HG03280 (cell line): ENCODE measurements around the gene BNC1.
"Not testable (repeated sequence)": the region's sequence is repeated elsewhere in the genome, so short reads cannot be mapped to it uniquely, and the experiment has no call there.

Experiments
- ATAC-seq: cut with Tn5 transposase; IDR thresholded peaks from one replicate; pipeline ENCODE4 v1.9.1; 2021; ENCODE audit warnings: mild to moderate bottlenecking, moderate library complexity; ENCODE audit not compliant: unreplicated experiment

The BNC1 gene

GRCh38 chr15:83295417-83295816 is 11.0 kb upstream of the BNC1 start:
- no peak for ATAC-seq

GRCh38 chr15:83293201-83293600 is 8.7 kb upstream of the BNC1 start:
- no peak for ATAC-seq

GRCh38 chr15:83292317-83292716 is 7.9 kb upstream of the BNC1 start:
- ATAC-seq: no peak

- ATAC-seq: no peak
Measured at GRCh38 chr15:83290236-83290635, 5.8 kb upstream of the BNC1 start.

GRCh38 chr15:83289160-83289559 is 4.7 kb upstream of the BNC1 start:
- ATAC-seq: no peak

GRCh38 chr15:83288381-83288801 is 3.9 kb upstream of the BNC1 start:
- ATAC-seq: no peak

GRCh38 chr15:83287541-83288027 is 3.1 kb upstream of the BNC1 start:
- ATAC-seq: no peak

- ATAC-seq: no peak
Measured at GRCh38 chr15:83285979-83286553, 1.6 kb upstream of the BNC1 start.

GRCh38 chr15:83285284-83285978 is 967 bp upstream of the BNC1 start:
- ATAC-seq: no peak

- ATAC-seq: no peak
Measured at GRCh38 chr15:83283813-83284558, 478 bp downstream of the BNC1 start.

- no peak for ATAC-seq
Measured at GRCh38 chr15:83283138-83283812, 1.2 kb downstream of the BNC1 start.

- ATAC-seq: no peak
Measured at GRCh38 chr15:83282776-83283137, 1.7 kb downstream of the BNC1 start.

- no peak for ATAC-seq
Measured at GRCh38 chr15:83282141-83282540, 2.3 kb downstream of the BNC1 start.

GRCh38 chr15:83278191-83278590 is 6.3 kb downstream of the BNC1 start:
- no peak for ATAC-seq

GRCh38 chr15:83276661-83277060 is 7.8 kb downstream of the BNC1 start:
- no peak for ATAC-seq

- ATAC-seq: no peak
Measured at GRCh38 chr15:83275412-83275811, 9.1 kb downstream of the BNC1 start.

GRCh38 chr15:83270176-83270575 is 14.3 kb downstream of the BNC1 start:
- no peak for ATAC-seq

- no peak for ATAC-seq
Measured at GRCh38 chr15:83268147-83268546, 16.3 kb downstream of the BNC1 start.

- no peak for ATAC-seq
Measured at GRCh38 chr15:83262594-83263315, 21.7 kb downstream of the BNC1 start.

GRCh38 chr15:83262181-83262580 is 22.3 kb downstream of the BNC1 start:
- ATAC-seq: not testable (repeated sequence)

GRCh38 chr15:83250781-83251180 is 33.7 kb downstream of the BNC1 start:
- no peak for ATAC-seq
